WTC11 (cell line): ENCODE measurements around the gene SYCE1L. TPM values are rescaled to one million over a fixed set of nuclear protein-coding genes. Genes with fewer than 3 reads are reported as not detected.

ENCODE experiments used
- ATAC-seq: fragments of 200-7000 bp; cut with Tn5 transposase; 2 replicates; pipeline ENCODE4 v1.10.0; 2021; ENCODE audit warnings: mild to moderate bottlenecking, moderate library complexity
- CTCF ChIA-PET: fragments of 300-600 bp; sonication (Branson Sonifier 250); formaldehyde crosslinking; loops from one replicate; lab custom pipeline; 2021; ENCODE audit warnings: antibody characterized with exemption; lab: Charles Lee
- POLR2A ChIA-PET: fragments of 350-600 bp; sonication (Branson Sonifier 250); formaldehyde crosslinking; loops from one replicate; lab custom pipeline; 2021; ENCODE audit warnings: antibody characterized with exemption; lab: Charles Lee
- DNase-seq: peaks from one replicate; pipeline ENCODE4 v3.0.0; 2021; ENCODE audit warnings: low spot score
- H3K27ac Mint-ChIP-seq: 2 replicates; pipeline ENCODE4 v1.8.0; 2021; ENCODE audit warnings: mixed read lengths
- H3K27me3 Mint-ChIP-seq: 2 replicates; pipeline ENCODE4 v1.8.0; 2021; ENCODE audit warnings: low read depth, mild to moderate bottlenecking, moderate library complexity, mixed read lengths
- H3K36me3 Mint-ChIP-seq: 2 replicates; pipeline ENCODE4 v1.8.0; 2021; ENCODE audit warnings: mixed read lengths
- H3K4me1 Mint-ChIP-seq: 2 replicates; pipeline ENCODE4 v1.8.0; 2022; ENCODE audit warnings: mixed read lengths
- H3K4me3 Mint-ChIP-seq: 2 replicates; pipeline ENCODE4 v1.8.0; 2021; ENCODE audit warnings: mild to moderate bottlenecking, moderate library complexity, mixed read lengths
- H3K9me3 Mint-ChIP-seq: 2 replicates; pipeline ENCODE4 v1.8.0; 2021; ENCODE audit warnings: mixed read lengths
- AFF4 ChIP-seq: sonication (generic); formaldehyde crosslinking; IDR thresholded peaks from 2 replicates; pipeline ENCODE4 v1.8.1; 2023; ENCODE audit warnings: mild to moderate bottlenecking, missing genetic modification reagents, borderline replicate concordance
- ATF1 ChIP-seq: sonication (generic); formaldehyde crosslinking; IDR thresholded peaks from 2 replicates; pipeline ENCODE4 v1.8.1; 2023; ENCODE audit warnings: mild to moderate bottlenecking, moderate library complexity, missing genetic modification reagents
- CREB1 ChIP-seq: sonication (generic); formaldehyde crosslinking; IDR thresholded peaks from 2 replicates; pipeline ENCODE4 v1.8.0; 2023; ENCODE audit warnings: mild to moderate bottlenecking, missing genetic modification reagents
- FOXJ3 ChIP-seq: sonication (generic); formaldehyde crosslinking; IDR thresholded peaks from 2 replicates; pipeline ENCODE4 v1.9.0; 2021; ENCODE audit warnings: missing genetic modification reagents, mild to moderate bottlenecking, borderline replicate concordance
- FOXK1 ChIP-seq: sonication (generic); formaldehyde crosslinking; IDR thresholded peaks from 2 replicates; pipeline ENCODE4 v1.8.0; 2022; ENCODE audit warnings: mild to moderate bottlenecking, moderate library complexity, missing genetic modification reagents
- GABPB1 ChIP-seq: sonication (generic); formaldehyde crosslinking; IDR thresholded peaks from 2 replicates; pipeline ENCODE4 v1.8.1; 2023; ENCODE audit warnings: mild to moderate bottlenecking, missing genetic modification reagents
- HMGXB4 ChIP-seq: sonication (generic); formaldehyde crosslinking; IDR thresholded peaks from 2 replicates; pipeline ENCODE4 v1.8.1; 2023; ENCODE audit warnings: mild to moderate bottlenecking, moderate library complexity, missing genetic modification reagents
- IRF2 ChIP-seq: sonication (generic); formaldehyde crosslinking; IDR thresholded peaks from 2 replicates; pipeline ENCODE4 v1.8.0; 2022; ENCODE audit warnings: low read depth, missing genetic modification reagents, borderline replicate concordance
- KAT7 ChIP-seq: sonication (generic); formaldehyde crosslinking; IDR thresholded peaks from 2 replicates; pipeline ENCODE4 v1.8.1; 2023; ENCODE audit warnings: missing genetic modification reagents, mild to moderate bottlenecking, borderline replicate concordance
- NR3C1 ChIP-seq: sonication (generic); formaldehyde crosslinking; conservative IDR thresholded peaks from 2 replicates; pipeline ENCODE4 v1.8.1; 2023; ENCODE audit warnings: low read depth, mild to moderate bottlenecking, missing genetic modification reagents
- PREB ChIP-seq: sonication (generic); formaldehyde crosslinking; IDR thresholded peaks from 2 replicates; pipeline ENCODE4 v1.8.1; 2022; ENCODE audit warnings: mild to moderate bottlenecking, missing genetic modification reagents, moderate library complexity, borderline replicate concordance
- TEAD4 ChIP-seq: sonication (generic); formaldehyde crosslinking; IDR thresholded peaks from 2 replicates; pipeline ENCODE4 v1.8.0; 2022; ENCODE audit warnings: mild to moderate bottlenecking, missing genetic modification reagents
- ZNF532 ChIP-seq: fragments of 250-450 bp; sonication (Bioruptor Pico); IDR thresholded peaks from 2 replicates; pipeline ENCODE4 v1.9.0; 2021; ENCODE audit warnings: mild to moderate bottlenecking, borderline replicate concordance
- total RNA-seq: library from RNA; stranded (reverse); gene quantifications from 3 replicates; pipeline ENCODE4 v1.2.3, GENCODE V29; 2021
- TF ChIP-seq, protein P1 (sequence below): sonication (generic); formaldehyde crosslinking; IDR thresholded peaks from 2 replicates; pipeline ENCODE4 v1.8.1; 2023; ENCODE audit warnings: mild to moderate bottlenecking, missing genetic modification reagents, moderate library complexity
- TF ChIP-seq, protein P2 (sequence below): sonication (generic); formaldehyde crosslinking; IDR thresholded peaks from 2 replicates; pipeline ENCODE4 v1.8.0; 2022; ENCODE audit warnings: mild to moderate bottlenecking, missing genetic modification reagents
- TF ChIP-seq, protein P3 (sequence below): fragments of 250-450 bp; sonication (Bioruptor Pico); IDR thresholded peaks from 2 replicates; pipeline ENCODE4 v2.1.2; 2022; ENCODE audit warnings: mild to moderate bottlenecking, moderate library complexity

Gene SYCE1L
- total RNA-seq, 1 experiment from 2014 or later = 7.0 TPM

DNA sequence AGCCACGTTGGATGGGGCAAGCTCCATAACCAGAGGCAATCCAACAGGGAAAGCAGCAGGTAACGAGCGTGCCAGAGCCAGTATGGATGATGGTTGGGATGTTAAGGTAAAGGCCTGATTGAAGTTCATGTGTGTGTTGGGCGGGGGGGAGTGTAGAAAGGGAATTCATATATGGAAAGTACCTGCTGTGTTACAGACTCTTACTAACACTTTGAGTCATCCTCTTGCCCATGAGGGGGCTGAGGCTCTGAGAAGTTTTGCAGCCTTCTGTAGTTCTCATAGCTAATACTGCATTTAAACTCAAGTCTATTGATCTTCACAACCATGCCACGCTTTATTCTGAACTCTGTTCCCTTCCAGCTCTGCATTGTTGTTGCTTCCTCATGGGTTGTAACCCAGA is 28.5 kb downstream of the SYCE1L start:
- Mint-ChIP-seq H3K9me3 (no peaks in the 10 kb centered on the region), H3K4me1 (peaks cover 19% of the 10 kb centered on the region), H3K27me3 (peaks cover 3% of the 10 kb centered on the region; the same call in 1 of the 2 replicates), H3K27ac (no peak overlapping the region), H3K4me3 (no peak overlapping the region), H3K36me3 (no peaks in the 10 kb centered on the region)
- POLR2A ChIA-PET = no interaction called here
- CTCF ChIA-PET = interaction anchor here (1.3 kb wide), 1 partner anchor 356 kb away, joined by 4 read pairs; no protein-coding TSS in a partner anchor
- no peak for ATAC-seq
- no peak for TF ChIP-seq HMGXB4 (CRISPR knock-in tag)
- no peak for TF ChIP-seq GABPB1
- TF ChIP-seq, protein P1, sequence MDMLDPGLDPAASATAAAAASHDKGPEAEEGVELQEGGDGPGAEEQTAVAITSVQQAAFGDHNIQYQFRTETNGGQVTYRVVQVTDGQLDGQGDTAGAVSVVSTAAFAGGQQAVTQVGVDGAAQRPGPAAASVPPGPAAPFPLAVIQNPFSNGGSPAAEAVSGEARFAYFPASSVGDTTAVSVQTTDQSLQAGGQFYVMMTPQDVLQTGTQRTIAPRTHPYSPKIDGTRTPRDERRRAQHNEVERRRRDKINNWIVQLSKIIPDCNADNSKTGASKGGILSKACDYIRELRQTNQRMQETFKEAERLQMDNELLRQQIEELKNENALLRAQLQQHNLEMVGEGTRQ (CRISPR knock-in tag) = no peak
- TF ChIP-seq PREB (CRISPR knock-in tag) = no peak
- TF ChIP-seq, protein P2, sequence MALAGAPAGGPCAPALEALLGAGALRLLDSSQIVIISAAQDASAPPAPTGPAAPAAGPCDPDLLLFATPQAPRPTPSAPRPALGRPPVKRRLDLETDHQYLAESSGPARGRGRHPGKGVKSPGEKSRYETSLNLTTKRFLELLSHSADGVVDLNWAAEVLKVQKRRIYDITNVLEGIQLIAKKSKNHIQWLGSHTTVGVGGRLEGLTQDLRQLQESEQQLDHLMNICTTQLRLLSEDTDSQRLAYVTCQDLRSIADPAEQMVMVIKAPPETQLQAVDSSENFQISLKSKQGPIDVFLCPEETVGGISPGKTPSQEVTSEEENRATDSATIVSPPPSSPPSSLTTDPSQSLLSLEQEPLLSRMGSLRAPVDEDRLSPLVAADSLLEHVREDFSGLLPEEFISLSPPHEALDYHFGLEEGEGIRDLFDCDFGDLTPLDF (CRISPR knock-in tag) = no peak
- no peak for DNase-seq

DNA sequence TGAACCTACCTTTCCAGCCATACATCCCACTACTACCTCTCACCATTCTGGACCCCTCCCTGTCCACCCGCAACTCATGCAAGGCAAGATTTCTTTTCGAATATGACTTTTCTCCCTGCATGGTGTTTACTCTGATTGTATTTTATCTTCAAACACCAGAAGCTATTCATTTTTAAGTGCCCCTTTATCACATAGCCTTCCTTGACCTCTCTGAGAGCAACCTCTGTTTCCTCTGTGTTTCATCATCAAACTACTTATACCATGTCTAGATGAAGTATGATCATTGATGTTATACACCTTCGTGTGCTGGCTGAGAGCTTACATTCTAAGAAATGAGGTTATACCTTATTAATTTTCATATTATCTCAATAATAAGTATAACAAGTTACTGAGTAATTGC is 31.8 kb downstream of the SYCE1L start:
- H3K36me3 Mint-ChIP-seq = no peaks in the 10 kb centered on the region
- peaks cover 3% of the 10 kb centered on the region; the same call in 1 of the 2 replicates for H3K27me3 Mint-ChIP-seq
- H3K9me3 Mint-ChIP-seq = no peaks in the 10 kb centered on the region
- DNase-seq = no peak
- no peak for TF ChIP-seq FOXK1 (CRISPR knock-in tag)
- TF ChIP-seq NR3C1 = no peak
- TF ChIP-seq AFF4 = no peak
- no peak for TF ChIP-seq ATF1
- no peak for TF ChIP-seq CREB1 (CRISPR knock-in tag)
- TF ChIP-seq KAT7 (CRISPR knock-in tag) = no peak
- TF ChIP-seq ZNF532 = no peak
- TF ChIP-seq TEAD4 (CRISPR knock-in tag) = no peak
- TF ChIP-seq, protein P3, sequence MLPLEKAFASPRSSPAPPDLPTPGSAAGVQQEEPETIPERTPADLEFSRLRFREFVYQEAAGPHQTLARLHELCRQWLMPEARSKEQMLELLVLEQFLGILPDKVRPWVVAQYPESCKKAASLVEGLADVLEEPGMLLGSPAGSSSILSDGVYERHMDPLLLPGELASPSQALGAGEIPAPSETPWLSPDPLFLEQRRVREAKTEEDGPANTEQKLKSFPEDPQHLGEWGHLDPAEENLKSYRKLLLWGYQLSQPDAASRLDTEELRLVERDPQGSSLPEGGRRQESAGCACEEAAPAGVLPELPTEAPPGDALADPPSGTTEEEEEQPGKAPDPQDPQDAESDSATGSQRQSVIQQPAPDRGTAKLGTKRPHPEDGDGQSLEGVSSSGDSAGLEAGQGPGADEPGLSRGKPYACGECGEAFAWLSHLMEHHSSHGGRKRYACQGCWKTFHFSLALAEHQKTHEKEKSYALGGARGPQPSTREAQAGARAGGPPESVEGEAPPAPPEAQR (CRISPR knock-in tag) = no peak
- no peak for TF ChIP-seq IRF2 (CRISPR knock-in tag)
- TF ChIP-seq FOXJ3 (CRISPR knock-in tag) = no peak
- no peak for ATAC-seq
- POLR2A ChIA-PET = no interaction called here
- H3K4me3 Mint-ChIP-seq = no peak overlapping the region
- H3K27ac Mint-ChIP-seq = no peak overlapping the region
- peaks cover 22% of the 10 kb centered on the region for H3K4me1 Mint-ChIP-seq
- CTCF ChIA-PET = interaction anchor here (1.3 kb wide), 1 partner anchor 204 kb away, joined by 3 read pairs; the partner anchor contains the start of gene ADAMTS18
